MM.1S (cell line): ENCODE data around the gene OR13J1.
"Not testable (repeated sequence)": the region's sequence is repeated elsewhere in the genome, so short reads cannot be mapped to it uniquely, and the experiment has no call there.

Experiments used
- EZH2phosphoT487 ChIP-seq: fragments of 300-600 bp; sonication (generic); IDR thresholded peaks from 2 replicates; pipeline ENCODE4 v1.6.1; 2018; ENCODE audit warnings: antibody characterized with exemption, low read length
- TF ChIP-seq, protein P1 (sequence below): fragments of 300-600 bp; sonication (generic); IDR thresholded peaks from 2 replicates; pipeline ENCODE4 v1.5.1; 2016; ENCODE audit warnings: antibody characterized with exemption, low read length, mixed read lengths

DNA sequence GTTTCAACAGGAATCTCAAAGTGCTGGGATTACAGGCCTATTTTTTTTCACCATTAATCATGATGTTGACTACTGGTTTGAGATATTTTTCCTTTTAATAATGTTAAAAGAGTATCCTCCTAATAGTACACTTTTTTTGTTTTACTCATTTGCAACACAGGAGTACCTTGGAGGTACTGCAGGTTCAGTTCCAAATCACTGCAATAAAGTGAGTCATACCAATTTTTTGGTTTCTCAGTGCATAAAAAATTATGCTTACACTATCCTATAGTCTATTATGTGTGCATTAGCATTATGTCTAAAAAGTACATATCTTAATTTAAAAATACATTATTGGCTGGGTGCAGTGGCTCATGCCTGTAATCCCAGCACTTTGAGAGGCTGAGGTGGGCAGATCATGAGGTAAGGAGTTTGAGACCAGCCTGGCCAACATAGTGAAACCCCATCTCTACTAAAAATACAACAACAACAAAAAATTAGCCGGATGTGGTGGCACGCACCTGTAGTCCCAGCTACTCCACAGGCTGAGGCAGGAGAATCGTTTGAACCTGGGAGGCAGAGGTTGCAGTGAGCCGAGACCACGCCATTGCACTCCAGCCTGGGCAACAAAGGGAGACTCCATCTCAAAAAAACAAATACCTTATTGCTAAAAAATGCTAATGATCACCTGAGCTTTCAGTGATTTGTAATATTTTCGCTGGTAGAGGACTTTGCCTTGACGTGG, 27.3 kb upstream of the OR13J1 start:
- TF ChIP-seq, protein P1, sequence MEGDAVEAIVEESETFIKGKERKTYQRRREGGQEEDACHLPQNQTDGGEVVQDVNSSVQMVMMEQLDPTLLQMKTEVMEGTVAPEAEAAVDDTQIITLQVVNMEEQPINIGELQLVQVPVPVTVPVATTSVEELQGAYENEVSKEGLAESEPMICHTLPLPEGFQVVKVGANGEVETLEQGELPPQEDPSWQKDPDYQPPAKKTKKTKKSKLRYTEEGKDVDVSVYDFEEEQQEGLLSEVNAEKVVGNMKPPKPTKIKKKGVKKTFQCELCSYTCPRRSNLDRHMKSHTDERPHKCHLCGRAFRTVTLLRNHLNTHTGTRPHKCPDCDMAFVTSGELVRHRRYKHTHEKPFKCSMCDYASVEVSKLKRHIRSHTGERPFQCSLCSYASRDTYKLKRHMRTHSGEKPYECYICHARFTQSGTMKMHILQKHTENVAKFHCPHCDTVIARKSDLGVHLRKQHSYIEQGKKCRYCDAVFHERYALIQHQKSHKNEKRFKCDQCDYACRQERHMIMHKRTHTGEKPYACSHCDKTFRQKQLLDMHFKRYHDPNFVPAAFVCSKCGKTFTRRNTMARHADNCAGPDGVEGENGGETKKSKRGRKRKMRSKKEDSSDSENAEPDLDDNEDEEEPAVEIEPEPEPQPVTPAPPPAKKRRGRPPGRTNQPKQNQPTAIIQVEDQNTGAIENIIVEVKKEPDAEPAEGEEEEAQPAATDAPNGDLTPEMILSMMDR = not testable (repeated sequence)
- TF ChIP-seq EZH2phosphoT487 = not testable (repeated sequence)
